AG04449 (cell line): ENCODE measurements around the gene EIF3F.

ENCODE experiments used
- CTCF ChIA-PET: fragments of 350-600 bp; formaldehyde crosslinking; extraction: SDS; loops from one replicate; lab custom pipeline; 2021; ENCODE audit warnings: antibody characterized with exemption; lab: Yijun Ruan, JAX
- POLR2A ChIA-PET: fragments of 400-600, 350-600 bp; formaldehyde crosslinking; extraction: SDS; loops from one replicate; lab custom pipeline; 2020; ENCODE audit warnings: antibody characterized with exemption, inconsistent platforms; lab: Yijun Ruan, JAX
- DNase-seq: peaks from one replicate; pipeline ENCODE4 v3.0.0-alpha.2; 2010; ENCODE audit warnings: low read depth, low spot score
- H3K4me3 ChIP-seq: 2 replicates; pipeline ENCODE4 v1.5.1; 2011; ENCODE audit warnings: low read depth, mild to moderate bottlenecking, control low read depth, low read length
- CTCF ChIP-seq: IDR thresholded peaks from one replicate; pipeline ENCODE4 v1.5.1; 2011; ENCODE audit warnings: mild to moderate bottlenecking, moderate library complexity, low read length, control low read depth, inconsistent platforms; ENCODE audit not compliant: insufficient read depth; ENCODE audit errors: missing control alignments

The EIF3F gene, protein sequence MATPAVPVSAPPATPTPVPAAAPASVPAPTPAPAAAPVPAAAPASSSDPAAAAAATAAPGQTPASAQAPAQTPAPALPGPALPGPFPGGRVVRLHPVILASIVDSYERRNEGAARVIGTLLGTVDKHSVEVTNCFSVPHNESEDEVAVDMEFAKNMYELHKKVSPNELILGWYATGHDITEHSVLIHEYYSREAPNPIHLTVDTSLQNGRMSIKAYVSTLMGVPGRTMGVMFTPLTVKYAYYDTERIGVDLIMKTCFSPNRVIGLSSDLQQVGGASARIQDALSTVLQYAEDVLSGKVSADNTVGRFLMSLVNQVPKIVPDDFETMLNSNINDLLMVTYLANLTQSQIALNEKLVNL

DNA sequence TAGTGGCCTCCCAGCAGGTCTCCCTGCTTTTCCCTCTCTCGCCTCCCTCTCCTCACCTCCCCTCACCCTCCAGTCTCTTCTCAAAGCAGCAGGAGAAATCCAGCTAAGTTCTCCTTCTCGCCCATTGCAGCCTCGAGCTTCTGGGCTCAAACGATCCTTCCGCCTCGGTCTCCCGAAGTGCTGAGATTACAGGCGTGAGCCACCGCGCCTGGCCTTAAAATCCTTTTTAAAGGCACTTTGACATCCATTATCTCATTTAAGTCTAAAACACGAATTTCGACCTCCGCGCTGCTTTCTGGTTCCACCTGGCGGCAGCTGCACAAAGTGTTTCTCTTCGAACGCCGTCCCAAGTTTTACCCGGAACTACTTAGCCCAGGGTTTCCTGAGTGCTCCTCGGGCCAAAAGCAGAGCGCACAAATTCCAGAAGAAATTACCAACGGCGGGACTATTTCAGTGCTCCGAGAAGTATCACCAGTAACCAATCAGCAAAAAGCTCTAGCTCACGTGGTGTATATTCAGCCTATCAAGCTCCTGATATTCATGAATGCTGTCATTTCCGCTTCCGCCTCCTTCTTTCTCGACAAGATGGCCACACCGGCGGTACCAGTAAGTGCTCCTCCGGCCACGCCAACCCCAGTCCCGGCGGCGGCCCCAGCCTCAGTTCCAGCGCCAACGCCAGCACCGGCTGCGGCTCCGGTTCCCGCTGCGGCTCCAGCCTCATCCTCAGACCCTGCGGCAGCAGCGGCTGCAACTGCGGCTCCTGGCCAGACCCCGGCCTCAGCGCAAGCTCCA, at the start of gene EIF3F:
Gene EIF3F, plus strand, starts transcription at position 570 of the 792 bp plus-strand sequence. Its CDS starts 16 bp downstream, at position 586.
- peak; percentile 75 for TF ChIP-seq CTCF
- peak within 1 kb of the TSS; percentile 77 for H3K4me3 ChIP-seq
- CTCF ChIA-PET = interaction anchor here (0.5 to 11.9 kb wide), 37 partner anchors 9 to 415 kb away, joined by 3 to 337 read pairs (median 5); partner anchors contain the start of gene NLRP10
- DNase-seq = peak; percentile 99
- POLR2A ChIA-PET = interaction anchor here (0.6 to 1.9 kb wide), 8 partner anchors 9 to 354 kb away, joined by 3 to 13 read pairs (median 5); no protein-coding TSS in a partner anchor

DNA sequence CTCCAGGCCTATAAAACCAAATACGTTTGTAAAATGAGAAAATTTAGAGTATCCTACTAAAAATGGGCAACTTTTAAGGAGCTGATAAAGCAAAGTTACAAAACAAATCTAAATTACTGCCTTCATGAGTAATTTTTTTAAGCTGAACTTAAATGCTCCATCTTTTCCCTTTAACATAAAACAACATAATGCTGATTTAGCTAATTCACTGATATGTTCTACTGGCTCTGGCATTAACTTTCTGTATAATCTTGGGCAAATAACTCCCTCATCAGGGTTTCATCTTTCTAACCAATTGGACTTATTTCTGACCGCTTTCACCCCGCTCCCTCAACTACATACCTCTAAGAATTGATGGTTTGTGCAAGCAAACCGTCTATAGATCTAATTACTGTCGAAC, 46.0 kb upstream of the EIF3F start:
- no peak for DNase-seq
- ChIA-PET POLR2A (no interaction called here), CTCF (no interaction called here)
- H3K4me3 ChIP-seq = no peak overlapping the region
- TF ChIP-seq CTCF = no peak

DNA sequence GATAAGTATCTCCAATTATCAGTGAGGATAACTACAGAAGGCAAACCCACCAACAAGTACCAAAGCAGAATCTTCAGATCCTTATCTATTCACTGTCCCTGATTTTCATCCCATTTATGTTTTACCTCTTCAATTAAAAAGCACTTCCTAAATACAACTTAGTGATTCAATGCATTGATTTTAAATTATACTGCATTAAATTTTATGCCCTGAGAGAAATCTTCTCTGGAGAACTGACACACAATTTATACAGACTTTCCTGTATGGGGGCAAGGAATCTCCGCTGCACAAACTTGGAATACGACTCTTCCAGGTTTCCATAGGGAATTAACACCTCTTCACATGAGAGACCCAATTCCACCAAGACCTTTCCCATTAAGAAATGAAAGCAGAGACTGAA, 45.5 kb upstream of the EIF3F start, which contains the start of gene OR10A3:
Gene OR10A3, minus strand, starts transcription at position 101 of the 400 bp plus-strand sequence. CDS start 2,188 bp downstream, outside the sequence.
- TF ChIP-seq CTCF = no peak
- ChIA-PET POLR2A (no interaction called here), CTCF (no interaction called here)
- H3K4me3 ChIP-seq = no peak within 1 kb of the TSS
- DNase-seq = no peak

DNA sequence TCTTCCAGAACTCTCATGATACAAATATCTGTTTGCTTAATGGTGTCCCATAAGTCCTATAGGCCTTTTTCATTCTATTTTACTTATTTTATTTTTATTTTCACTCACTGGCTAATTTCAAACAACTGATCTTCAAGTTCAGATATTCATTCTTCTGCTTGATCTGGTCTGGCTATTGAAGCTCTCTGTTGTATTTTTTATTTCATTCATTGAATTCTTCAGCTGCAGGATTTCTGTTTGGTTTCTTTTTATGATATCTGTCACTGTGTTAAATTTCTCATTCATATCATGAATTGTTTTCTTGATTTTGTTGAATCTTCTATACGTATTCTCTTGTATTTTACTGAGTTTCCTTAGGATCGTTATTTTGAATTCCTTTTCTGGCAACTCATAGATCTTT, 43.0 kb upstream of the EIF3F start:
- CTCF ChIA-PET = no interaction called here
- no peak for DNase-seq
- H3K4me3 ChIP-seq = no peak overlapping the region
- no peak for TF ChIP-seq CTCF
- POLR2A ChIA-PET = no interaction called here

- DNase-seq = no peak
- POLR2A ChIA-PET = no interaction called here
- H3K4me3 ChIP-seq = no peak overlapping the region
- CTCF ChIA-PET = interaction anchor here (1.1 to 2.6 kb wide), 4 partner anchors 11 to 45 kb away, joined by 3 to 10 read pairs (median 4); partner anchors contain the start of gene EIF3F
- no peak for TF ChIP-seq CTCF
Observed at GRCh38 chr11:7949934-7950333, 37.2 kb upstream of the EIF3F start.

GRCh38 chr11:7955191-7955590, 31.9 kb upstream of the EIF3F start:
- no peak overlapping the region for H3K4me3 ChIP-seq
- CTCF ChIA-PET = no interaction called here
- no peak for TF ChIP-seq CTCF
- POLR2A ChIA-PET = no interaction called here
- DNase-seq = no peak
